HG02943 (cell line): ENCODE measurements around the gene MAP2.

ENCODE experiments used
- ATAC-seq: cut with Tn5 transposase; IDR thresholded peaks from one replicate; pipeline ENCODE4 v1.9.1; 2021; ENCODE audit warnings: mild to moderate bottlenecking, low read depth, moderate library complexity; ENCODE audit not compliant: unreplicated experiment

MAP2 gene

GRCh38 chr2:209423562-209424198 lies at the start of gene MAP2:
TSS of gene MAP2 (plus strand) at chr2:209424047. CDS start at chr2:209653171, 229,124 bp downstream.
- ATAC-seq: peak; percentile 97

- ATAC-seq: no peak
These were observed 47.2 kb upstream of the MAP2 start for GRCh38 chr2:209376686-209377085.

- ATAC-seq: peak; percentile 100
These were observed 43.6 kb upstream of the MAP2 start for GRCh38 chr2:209380293-209380692.

GRCh38 chr2:209381091-209381490 lies 42.8 kb upstream of the MAP2 start:
- ATAC-seq: no peak

GRCh38 chr2:209382775-209383174 lies 41.1 kb upstream of the MAP2 start:
- ATAC-seq: no peak

- no peak for ATAC-seq
These were observed 40.6 kb upstream of the MAP2 start for GRCh38 chr2:209383212-209383611.

GRCh38 chr2:209387389-209387788 lies 36.5 kb upstream of the MAP2 start:
- no peak for ATAC-seq

GRCh38 chr2:209388446-209389037 lies 35.3 kb upstream of the MAP2 start:
- ATAC-seq: no peak

GRCh38 chr2:209389171-209389618 lies 34.7 kb upstream of the MAP2 start:
- no peak for ATAC-seq

- ATAC-seq: no peak
These were observed 33.0 kb upstream of the MAP2 start for GRCh38 chr2:209390839-209391238.

- ATAC-seq: no peak
These were observed 32.0 kb upstream of the MAP2 start for GRCh38 chr2:209391776-209392401.

- ATAC-seq: no peak
These were observed 28.6 kb upstream of the MAP2 start for GRCh38 chr2:209395229-209395628.

- no peak for ATAC-seq
These were observed 28.2 kb upstream of the MAP2 start for GRCh38 chr2:209395652-209396051.

GRCh38 chr2:209398463-209398862 lies 25.4 kb upstream of the MAP2 start:
- ATAC-seq: no peak

GRCh38 chr2:209401788-209402187 lies 22.1 kb upstream of the MAP2 start:
- no peak for ATAC-seq

GRCh38 chr2:209411296-209411695 lies 12.6 kb upstream of the MAP2 start:
- no peak for ATAC-seq

- ATAC-seq: no peak
These were observed 12.1 kb upstream of the MAP2 start for GRCh38 chr2:209411718-209412117.

- ATAC-seq: no peak
These were observed 10.4 kb upstream of the MAP2 start for GRCh38 chr2:209413311-209414014.

- ATAC-seq: no peak
These were observed 6.9 kb upstream of the MAP2 start for GRCh38 chr2:209416913-209417312.

- ATAC-seq: no peak
These were observed 1.6 kb upstream of the MAP2 start for GRCh38 chr2:209422191-209422754.

GRCh38 chr2:209424199-209424701 lies 403 bp downstream of the MAP2 start:
- ATAC-seq: peak; percentile 28
